ENCODE data around the gene GNE.
"Not testable (repeated sequence)": the region's sequence is repeated elsewhere in the genome, so short reads cannot be mapped to it uniquely, and the experiment has no call there.

The GNE gene

DNA sequence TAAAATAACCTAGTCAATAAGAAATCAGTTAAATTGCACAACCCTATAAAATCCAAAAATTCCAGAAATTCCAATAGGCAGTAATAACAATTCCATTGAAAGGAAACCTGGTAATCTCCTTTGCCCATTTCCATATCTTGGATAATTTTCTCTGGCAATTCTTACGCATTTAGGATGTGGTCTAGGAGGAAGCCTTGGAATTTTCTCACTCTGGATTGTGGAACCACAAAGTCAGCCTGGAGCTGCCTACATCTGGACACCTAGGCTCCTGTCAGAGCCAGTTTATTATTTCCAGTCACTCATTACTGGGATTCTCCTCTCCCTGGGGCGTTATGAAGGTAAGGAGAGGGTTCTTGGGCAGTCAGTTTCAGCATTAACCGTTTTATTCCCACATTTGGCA lies 40.3 kb upstream of the GNE start:
- no peak for ATAC-seq
- no peak for TF ChIP-seq ZNF8 (CRISPR knock-in tag; IDR thresholded peaks at IDR 0.05)
- TF ChIP-seq, protein P1, sequence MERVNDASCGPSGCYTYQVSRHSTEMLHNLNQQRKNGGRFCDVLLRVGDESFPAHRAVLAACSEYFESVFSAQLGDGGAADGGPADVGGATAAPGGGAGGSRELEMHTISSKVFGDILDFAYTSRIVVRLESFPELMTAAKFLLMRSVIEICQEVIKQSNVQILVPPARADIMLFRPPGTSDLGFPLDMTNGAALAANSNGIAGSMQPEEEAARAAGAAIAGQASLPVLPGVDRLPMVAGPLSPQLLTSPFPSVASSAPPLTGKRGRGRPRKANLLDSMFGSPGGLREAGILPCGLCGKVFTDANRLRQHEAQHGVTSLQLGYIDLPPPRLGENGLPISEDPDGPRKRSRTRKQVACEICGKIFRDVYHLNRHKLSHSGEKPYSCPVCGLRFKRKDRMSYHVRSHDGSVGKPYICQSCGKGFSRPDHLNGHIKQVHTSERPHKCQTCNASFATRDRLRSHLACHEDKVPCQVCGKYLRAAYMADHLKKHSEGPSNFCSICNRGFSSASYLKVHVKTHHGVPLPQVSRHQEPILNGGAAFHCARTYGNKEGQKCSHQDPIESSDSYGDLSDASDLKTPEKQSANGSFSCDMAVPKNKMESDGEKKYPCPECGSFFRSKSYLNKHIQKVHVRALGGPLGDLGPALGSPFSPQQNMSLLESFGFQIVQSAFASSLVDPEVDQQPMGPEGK (CRISPR knock-in tag; IDR thresholded peaks at IDR 0.05; ENCODE audit: borderline replicate concordance) = no peak
- no peak for TF ChIP-seq SNAI2 (CRISPR knock-in tag; IDR thresholded peaks at IDR 0.05)
- TF ChIP-seq ZFP3 (CRISPR knock-in tag; IDR thresholded peaks at IDR 0.05) = no peak
- no peak for TF ChIP-seq TCF4 (CRISPR knock-in tag; IDR thresholded peaks at IDR 0.05; ENCODE audit: borderline replicate concordance)
- no peak for TF ChIP-seq ZNF70 (CRISPR knock-in tag; IDR thresholded peaks at IDR 0.05)
- no peak for TF ChIP-seq ZC3H10 (CRISPR knock-in tag; IDR thresholded peaks at IDR 0.05)
- no peak for TF ChIP-seq CSDC2 (CRISPR knock-in tag; IDR thresholded peaks at IDR 0.05)
- no peak for TF ChIP-seq TOX (CRISPR knock-in tag; IDR thresholded peaks at IDR 0.05; ENCODE audit: borderline replicate concordance)
- TF ChIP-seq, protein P2, sequence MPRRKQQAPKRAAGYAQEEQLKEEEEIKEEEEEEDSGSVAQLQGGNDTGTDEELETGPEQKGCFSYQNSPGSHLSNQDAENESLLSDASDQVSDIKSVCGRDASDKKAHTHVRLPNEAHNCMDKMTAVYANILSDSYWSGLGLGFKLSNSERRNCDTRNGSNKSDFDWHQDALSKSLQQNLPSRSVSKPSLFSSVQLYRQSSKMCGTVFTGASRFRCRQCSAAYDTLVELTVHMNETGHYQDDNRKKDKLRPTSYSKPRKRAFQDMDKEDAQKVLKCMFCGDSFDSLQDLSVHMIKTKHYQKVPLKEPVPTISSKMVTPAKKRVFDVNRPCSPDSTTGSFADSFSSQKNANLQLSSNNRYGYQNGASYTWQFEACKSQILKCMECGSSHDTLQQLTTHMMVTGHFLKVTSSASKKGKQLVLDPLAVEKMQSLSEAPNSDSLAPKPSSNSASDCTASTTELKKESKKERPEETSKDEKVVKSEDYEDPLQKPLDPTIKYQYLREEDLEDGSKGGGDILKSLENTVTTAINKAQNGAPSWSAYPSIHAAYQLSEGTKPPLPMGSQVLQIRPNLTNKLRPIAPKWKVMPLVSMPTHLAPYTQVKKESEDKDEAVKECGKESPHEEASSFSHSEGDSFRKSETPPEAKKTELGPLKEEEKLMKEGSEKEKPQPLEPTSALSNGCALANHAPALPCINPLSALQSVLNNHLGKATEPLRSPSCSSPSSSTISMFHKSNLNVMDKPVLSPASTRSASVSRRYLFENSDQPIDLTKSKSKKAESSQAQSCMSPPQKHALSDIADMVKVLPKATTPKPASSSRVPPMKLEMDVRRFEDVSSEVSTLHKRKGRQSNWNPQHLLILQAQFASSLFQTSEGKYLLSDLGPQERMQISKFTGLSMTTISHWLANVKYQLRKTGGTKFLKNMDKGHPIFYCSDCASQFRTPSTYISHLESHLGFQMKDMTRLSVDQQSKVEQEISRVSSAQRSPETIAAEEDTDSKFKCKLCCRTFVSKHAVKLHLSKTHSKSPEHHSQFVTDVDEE (CRISPR knock-in tag; IDR thresholded peaks at IDR 0.05) = no peak
- TF ChIP-seq GLIS3 (CRISPR knock-in tag; IDR thresholded peaks at IDR 0.05) = no peak
- no peak for TF ChIP-seq BACH2 (CRISPR knock-in tag; IDR thresholded peaks at IDR 0.05; ENCODE audit: borderline replicate concordance)
- TF ChIP-seq, protein P3, sequence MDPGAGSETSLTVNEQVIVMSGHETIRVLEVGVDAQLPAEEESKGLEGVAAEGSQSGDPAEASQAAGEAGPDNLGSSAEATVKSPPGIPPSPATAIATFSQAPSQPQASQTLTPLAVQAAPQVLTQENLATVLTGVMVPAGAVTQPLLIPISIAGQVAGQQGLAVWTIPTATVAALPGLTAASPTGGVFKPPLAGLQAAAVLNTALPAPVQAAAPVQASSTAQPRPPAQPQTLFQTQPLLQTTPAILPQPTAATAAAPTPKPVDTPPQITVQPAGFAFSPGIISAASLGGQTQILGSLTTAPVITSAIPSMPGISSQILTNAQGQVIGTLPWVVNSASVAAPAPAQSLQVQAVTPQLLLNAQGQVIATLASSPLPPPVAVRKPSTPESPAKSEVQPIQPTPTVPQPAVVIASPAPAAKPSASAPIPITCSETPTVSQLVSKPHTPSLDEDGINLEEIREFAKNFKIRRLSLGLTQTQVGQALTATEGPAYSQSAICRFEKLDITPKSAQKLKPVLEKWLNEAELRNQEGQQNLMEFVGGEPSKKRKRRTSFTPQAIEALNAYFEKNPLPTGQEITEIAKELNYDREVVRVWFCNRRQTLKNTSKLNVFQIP (CRISPR knock-in tag; IDR thresholded peaks at IDR 0.05; ENCODE audit: borderline replicate concordance, low read depth) = no peak
- no peak for TF ChIP-seq ZFP30 (CRISPR knock-in tag; IDR thresholded peaks at IDR 0.05)
- TF ChIP-seq ARNTL (CRISPR knock-in tag; IDR thresholded peaks at IDR 0.05; ENCODE audit: borderline replicate concordance, low read depth) = no peak
- TF ChIP-seq RARB (CRISPR knock-in tag; IDR thresholded peaks at IDR 0.05) = no peak
- no peak for TF ChIP-seq OSR1 (CRISPR knock-in tag; IDR thresholded peaks at IDR 0.05)

DNA sequence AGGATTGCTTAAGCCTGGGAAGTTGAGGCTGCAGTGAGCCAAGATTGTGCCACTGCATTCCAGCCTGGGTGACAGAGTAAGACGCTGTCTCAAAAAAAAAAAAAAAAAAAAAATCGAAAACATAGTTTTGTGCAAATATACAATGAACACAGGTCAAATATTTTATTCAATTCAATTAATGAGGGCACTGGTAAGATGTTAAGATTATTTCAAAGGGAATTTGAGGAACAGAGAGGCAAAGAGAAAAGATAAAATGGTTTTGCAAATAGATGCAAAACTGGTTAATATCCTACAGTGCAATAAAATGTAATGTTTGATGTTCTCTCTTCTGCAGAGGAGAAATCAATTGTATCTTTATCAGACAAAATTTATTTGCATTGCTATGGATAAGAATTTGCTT lies 39.5 kb upstream of the GNE start:
- ATAC-seq = no peak
- TF ChIP-seq ZFP3 (CRISPR knock-in tag; IDR thresholded peaks at IDR 0.05) (no peak), ZNF8 (CRISPR knock-in tag; IDR thresholded peaks at IDR 0.05) (no peak), ARNTL (CRISPR knock-in tag; IDR thresholded peaks at IDR 0.05; ENCODE audit: borderline replicate concordance, low read depth) (no peak), ZNF565 (CRISPR knock-in tag; conservative IDR thresholded peaks at IDR 0.05; ENCODE audit: low read depth) (no peak), ZC3H10 (CRISPR knock-in tag; IDR thresholded peaks at IDR 0.05) (no peak), ZFP30 (CRISPR knock-in tag; IDR thresholded peaks at IDR 0.05) (no peak), GLIS3 (CRISPR knock-in tag; IDR thresholded peaks at IDR 0.05) (no peak), ISL1 (CRISPR knock-in tag; IDR thresholded peaks at IDR 0.05) (no peak), TOX (CRISPR knock-in tag; IDR thresholded peaks at IDR 0.05; ENCODE audit: borderline replicate concordance) (no peak)
- TF ChIP-seq, protein P4, sequence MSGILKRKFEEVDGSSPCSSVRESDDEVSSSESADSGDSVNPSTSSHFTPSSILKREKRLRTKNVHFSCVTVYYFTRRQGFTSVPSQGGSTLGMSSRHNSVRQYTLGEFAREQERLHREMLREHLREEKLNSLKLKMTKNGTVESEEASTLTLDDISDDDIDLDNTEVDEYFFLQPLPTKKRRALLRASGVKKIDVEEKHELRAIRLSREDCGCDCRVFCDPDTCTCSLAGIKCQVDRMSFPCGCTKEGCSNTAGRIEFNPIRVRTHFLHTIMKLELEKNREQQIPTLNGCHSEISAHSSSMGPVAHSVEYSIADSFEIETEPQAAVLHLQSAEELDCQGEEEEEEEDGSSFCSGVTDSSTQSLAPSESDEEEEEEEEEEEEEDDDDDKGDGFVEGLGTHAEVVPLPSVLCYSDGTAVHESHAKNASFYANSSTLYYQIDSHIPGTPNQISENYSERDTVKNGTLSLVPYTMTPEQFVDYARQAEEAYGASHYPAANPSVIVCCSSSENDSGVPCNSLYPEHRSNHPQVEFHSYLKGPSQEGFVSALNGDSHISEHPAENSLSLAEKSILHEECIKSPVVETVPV (CRISPR knock-in tag; IDR thresholded peaks at IDR 0.05) = no peak
- TF ChIP-seq, protein P5, sequence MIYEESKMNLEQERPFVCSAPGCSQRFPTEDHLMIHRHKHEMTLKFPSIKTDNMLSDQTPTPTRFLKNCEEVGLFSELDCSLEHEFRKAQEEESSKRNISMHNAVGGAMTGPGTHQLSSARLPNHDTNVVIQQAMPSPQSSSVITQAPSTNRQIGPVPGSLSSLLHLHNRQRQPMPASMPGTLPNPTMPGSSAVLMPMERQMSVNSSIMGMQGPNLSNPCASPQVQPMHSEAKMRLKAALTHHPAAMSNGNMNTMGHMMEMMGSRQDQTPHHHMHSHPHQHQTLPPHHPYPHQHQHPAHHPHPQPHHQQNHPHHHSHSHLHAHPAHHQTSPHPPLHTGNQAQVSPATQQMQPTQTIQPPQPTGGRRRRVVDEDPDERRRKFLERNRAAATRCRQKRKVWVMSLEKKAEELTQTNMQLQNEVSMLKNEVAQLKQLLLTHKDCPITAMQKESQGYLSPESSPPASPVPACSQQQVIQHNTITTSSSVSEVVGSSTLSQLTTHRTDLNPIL (CRISPR knock-in tag; IDR thresholded peaks at IDR 0.05; ENCODE audit: low read depth) = no peak
- TF ChIP-seq, protein P2 (CRISPR knock-in tag; IDR thresholded peaks at IDR 0.05) = no peak

DNA sequence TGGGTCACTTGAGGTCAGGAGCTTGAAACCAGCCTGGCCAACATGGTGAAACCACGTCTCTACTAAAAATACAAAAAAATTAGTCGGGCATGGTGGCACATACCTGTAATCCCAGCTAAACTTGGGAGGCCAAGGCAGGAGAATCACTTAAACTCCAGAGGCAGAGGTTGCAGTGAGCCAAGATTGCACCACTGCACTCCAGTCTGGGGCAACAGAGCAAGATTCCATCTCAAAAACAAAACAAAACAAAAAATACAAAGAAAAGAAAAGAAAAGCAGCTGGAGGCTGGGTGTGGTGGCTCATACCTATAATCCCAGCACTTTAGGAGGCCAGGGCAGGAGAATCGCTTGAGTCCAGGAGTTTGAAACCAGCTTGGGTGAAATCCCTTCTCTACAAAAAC lies 36.7 kb upstream of the GNE start:
- ATAC-seq = not testable (repeated sequence)

All from SK-N-SH treated with all-trans-retinoic acid at 6 μM for 48 hours (cell line).